DMS53 treated with DMSO at 0.1 percent for 48 hours (cell line): Measurements from ENCODE around the gene KCNQ1.

Source experiments
- DNase-seq: peaks from one replicate; lab custom pipeline; 2025; ENCODE audit not compliant: unreplicated experiment; lab: John Stamatoyannopoulos, UW

KCNQ1 gene

GRCh38 chr11:2868506-2869133, 423.8 kb downstream of the KCNQ1 start:
- DNase-seq = no peak

GRCh38 chr11:2869134-2869526, 424.3 kb downstream of the KCNQ1 start:
- DNase-seq = no peak

- DNase-seq = no peak
Measured at GRCh38 chr11:2869561-2870427, 425.0 kb downstream of the KCNQ1 start.

GRCh38 chr11:2870460-2870859, 425.7 kb downstream of the KCNQ1 start:
- no peak for DNase-seq

- DNase-seq = no peak
Measured at GRCh38 chr11:2870969-2871680, 426.3 kb downstream of the KCNQ1 start.

- no peak for DNase-seq
Measured at GRCh38 chr11:2874963-2875362, 430.2 kb downstream of the KCNQ1 start.

GRCh38 chr11:2877474-2877873, 432.7 kb downstream of the KCNQ1 start:
- no peak for DNase-seq

GRCh38 chr11:2878782-2879181, 434.0 kb downstream of the KCNQ1 start:
- DNase-seq = no peak

GRCh38 chr11:2880646-2881045, 435.8 kb downstream of the KCNQ1 start:
- no peak for DNase-seq

GRCh38 chr11:2881076-2881980, 436.5 kb downstream of the KCNQ1 start:
- DNase-seq = no peak

GRCh38 chr11:2881981-2882375, 437.2 kb downstream of the KCNQ1 start:
- DNase-seq = no peak

GRCh38 chr11:2882396-2883110, 437.7 kb downstream of the KCNQ1 start:
- DNase-seq = no peak

- DNase-seq = no peak
Measured at GRCh38 chr11:2883640-2883978, 438.8 kb downstream of the KCNQ1 start.

GRCh38 chr11:2883979-2884815, 439.4 kb downstream of the KCNQ1 start:
- DNase-seq = no peak

- no peak for DNase-seq
Measured at GRCh38 chr11:2885017-2885677, 440.3 kb downstream of the KCNQ1 start.

- peak; percentile 36 for DNase-seq
Measured at GRCh38 chr11:2885678-2886081, 440.9 kb downstream of the KCNQ1 start, which contains the start of gene CDKN1C. Gene CDKN1C (minus strand): TSS chr11:2885775. CDS start chr11:2885456, 319 bp downstream.

GRCh38 chr11:2886191-2886894, 441.5 kb downstream of the KCNQ1 start:
- no peak for DNase-seq

GRCh38 chr11:2886936-2887335, 442.1 kb downstream of the KCNQ1 start:
- no peak for DNase-seq
